CD4-positive, alpha-beta T cell treated with Interleukin-17A for 1 hour (primary cell): ENCODE measurements around the gene OR2F2.

Source experiments
- DNase-seq: peaks from one replicate; pipeline ENCODE4 v3.0.0-alpha.2; 2020

OR2F2 gene

DNA sequence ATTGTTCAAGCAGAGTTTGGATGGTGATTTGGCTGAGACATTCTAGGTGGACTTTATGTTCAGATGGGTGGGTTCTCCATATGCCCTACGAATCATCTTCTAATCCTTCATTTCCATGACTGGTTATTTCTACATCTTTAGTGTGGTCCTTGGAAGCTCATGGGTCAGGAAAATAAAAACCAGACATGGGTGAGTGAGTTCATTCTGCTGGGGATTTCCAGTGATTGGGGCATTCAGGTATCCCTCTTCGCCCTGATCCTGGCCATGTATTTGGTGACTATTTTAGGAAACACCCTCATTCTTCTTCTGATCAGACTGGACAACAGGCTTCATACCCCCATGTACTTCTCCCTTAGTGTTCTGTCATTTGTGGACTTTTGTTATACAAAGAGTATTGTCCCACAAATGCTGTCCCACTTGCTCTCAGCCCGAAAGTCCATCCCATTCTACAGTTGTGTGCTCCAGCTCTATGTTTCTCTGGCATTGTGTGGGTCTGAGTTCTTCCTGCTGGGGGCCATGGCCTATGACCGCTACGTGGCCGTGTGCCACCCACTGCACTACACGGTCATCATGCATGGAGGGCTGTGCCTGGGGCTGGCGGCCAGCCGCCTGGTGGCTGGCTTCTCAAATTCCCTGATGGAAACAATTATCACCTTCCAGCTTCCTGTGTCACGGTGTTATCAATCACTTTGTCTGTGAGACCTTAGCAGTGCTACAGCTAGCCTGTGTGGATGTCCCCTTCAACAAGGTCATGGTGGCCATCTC, 45.9 kb downstream of the OR2F2 start:
- no peak for DNase-seq

DNA sequence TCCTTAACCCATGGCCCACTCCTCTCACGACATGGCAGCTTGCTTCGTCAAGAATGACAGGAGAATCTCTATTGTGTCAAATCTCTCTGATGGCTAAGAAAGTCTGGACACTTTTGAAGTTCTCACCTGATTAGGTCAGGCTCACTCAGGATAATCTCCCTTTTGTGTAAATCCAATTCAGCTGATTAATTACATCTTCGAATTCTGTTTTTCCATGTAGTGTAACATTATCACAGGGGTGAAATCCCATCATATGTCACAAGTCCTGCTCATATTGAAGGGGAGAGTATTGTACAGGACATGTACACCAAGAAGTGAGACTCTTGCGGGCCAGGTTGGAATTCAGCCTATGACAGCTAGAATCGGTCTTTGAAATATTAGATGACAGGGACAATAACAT, 48.9 kb downstream of the OR2F2 start:
- DNase-seq: no peak
